Measurements from ENCODE around the gene PGBD1. TPM values are rescaled to one million over a fixed set of nuclear protein-coding genes. Genes with fewer than 3 reads are reported as not detected.

The PGBD1 gene
- 7.6 and 7.8 TPM in 2 replicates for total RNA-seq
- long read RNA-seq, transcript PGBD1-201 (7 exons, 3,100 nt) = major isoform, 26 of 68 reads
- long read RNA-seq, partial matches to known transcripts = 2 of 68 reads
- long read RNA-seq, other reads (novel, unspliced or antisense) = 40 of 68 reads

- H3K4me3 Mint-ChIP-seq (ENCODE audit: unreplicated experiment) = peak within 1 kb of the TSS; percentile 88
- peaks cover 15% of the 10 kb centered on the region for H3K4me1 Mint-ChIP-seq (ENCODE audit: unreplicated experiment)
- H3K36me3 Mint-ChIP-seq (ENCODE audit: unreplicated experiment) = peaks cover 28% of the 10 kb centered on the region
- peak within 1 kb of the TSS; percentile 68 for H3K27ac Mint-ChIP-seq (ENCODE audit: unreplicated experiment)
- TF ChIP-seq CTCF (IDR thresholded peaks at IDR 0.05) = no peak
- H3K9me3 Mint-ChIP-seq (ENCODE audit: unreplicated experiment) = peaks cover 10% of the 10 kb centered on the region
- H3K27me3 Mint-ChIP-seq (ENCODE audit: unreplicated experiment) = no peaks in the 10 kb centered on the region
- DNase-seq (ENCODE audit: extremely low spot score, unreplicated experiment) = peak; percentile 91
Measured at GRCh38 chr6:28281288-28282064, at the start of gene PGBD1. Gene PGBD1, plus strand, starts transcription at chr6:28281572. Its CDS starts 2,242 bp downstream, at chr6:28283814.

DNA sequence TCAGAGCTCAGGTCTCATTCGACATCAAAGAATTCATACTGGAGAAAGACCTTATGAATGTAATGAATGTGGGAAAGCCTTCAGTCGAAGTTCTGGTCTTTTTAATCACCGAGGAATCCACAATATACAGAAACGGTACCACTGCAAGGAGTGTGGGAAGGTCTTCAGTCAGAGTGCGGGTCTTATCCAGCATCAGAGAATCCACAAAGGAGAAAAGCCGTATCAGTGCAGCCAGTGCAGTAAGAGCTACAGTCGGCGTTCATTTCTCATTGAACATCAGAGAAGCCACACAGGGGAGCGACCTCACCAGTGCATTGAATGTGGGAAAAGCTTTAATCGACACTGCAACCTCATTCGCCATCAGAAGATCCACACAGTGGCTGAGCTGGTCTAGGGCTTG is 48.6 kb upstream of the PGBD1 start:
- Mint-ChIP-seq H3K4me1 (ENCODE audit: unreplicated experiment) (no peaks in the 10 kb centered on the region), H3K27me3 (ENCODE audit: unreplicated experiment) (no peaks in the 10 kb centered on the region), H3K4me3 (ENCODE audit: unreplicated experiment) (no peak overlapping the region), H3K9me3 (ENCODE audit: unreplicated experiment) (no peaks in the 10 kb centered on the region), H3K36me3 (ENCODE audit: unreplicated experiment) (peaks cover 55% of the 10 kb centered on the region), H3K27ac (ENCODE audit: unreplicated experiment) (no peak overlapping the region)
- no peak for TF ChIP-seq CTCF (IDR thresholded peaks at IDR 0.05)
- DNase-seq (ENCODE audit: extremely low spot score, unreplicated experiment) = no peak

DNA sequence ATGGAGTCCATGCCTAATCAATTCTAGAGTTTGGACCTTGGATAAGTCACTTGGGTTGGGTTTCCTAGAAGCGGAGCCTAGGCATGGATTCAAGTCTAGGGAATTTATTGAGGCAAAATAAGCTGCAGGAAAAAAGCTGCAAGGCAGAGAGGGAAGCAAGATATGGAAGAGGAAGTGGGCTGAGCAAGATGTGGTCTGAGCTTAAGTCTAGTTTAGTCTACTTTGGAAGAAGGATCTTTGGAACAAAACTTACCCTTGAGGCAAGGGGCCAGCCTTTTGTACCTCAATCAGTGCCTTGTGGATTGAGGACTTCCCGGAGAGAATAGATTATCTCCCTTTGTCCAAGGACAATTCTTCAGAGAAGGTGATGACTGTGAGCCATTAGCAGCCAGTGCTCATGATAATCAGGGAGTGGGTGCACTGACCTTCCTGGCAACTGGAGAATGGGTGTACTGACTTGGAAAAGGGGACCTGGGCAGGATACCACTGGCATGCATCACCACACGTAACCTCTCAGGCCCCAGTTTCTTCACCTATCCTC is 45.4 kb upstream of the PGBD1 start:
- H3K9me3 Mint-ChIP-seq (ENCODE audit: unreplicated experiment) = no peaks in the 10 kb centered on the region
- peaks cover 35% of the 10 kb centered on the region for H3K36me3 Mint-ChIP-seq (ENCODE audit: unreplicated experiment)

DNA sequence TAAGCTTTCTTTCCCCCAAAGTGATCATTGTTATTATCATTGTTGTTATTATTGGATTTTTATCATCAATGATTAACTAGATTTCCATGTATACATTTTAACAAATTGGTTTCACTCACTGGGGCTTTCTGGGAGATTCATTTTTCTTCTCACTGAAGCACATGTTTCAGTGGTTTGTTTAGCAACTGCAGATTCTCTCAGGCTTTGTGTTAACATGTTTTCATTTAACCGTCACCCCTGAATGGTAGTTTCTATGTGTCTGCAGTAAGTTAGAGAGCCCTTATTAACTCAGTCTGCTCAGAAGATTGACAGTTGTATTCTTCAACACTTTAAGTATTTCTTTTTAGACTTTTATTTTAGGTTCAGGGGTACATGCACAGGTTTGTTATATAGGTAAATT is 41.7 kb upstream of the PGBD1 start:
- Mint-ChIP-seq H3K4me1 (ENCODE audit: unreplicated experiment) (no peaks in the 10 kb centered on the region), H3K36me3 (ENCODE audit: unreplicated experiment) (peaks cover 23% of the 10 kb centered on the region), H3K9me3 (ENCODE audit: unreplicated experiment) (no peaks in the 10 kb centered on the region), H3K4me3 (ENCODE audit: unreplicated experiment) (no peak overlapping the region), H3K27ac (ENCODE audit: unreplicated experiment) (no peak overlapping the region), H3K27me3 (ENCODE audit: unreplicated experiment) (no peaks in the 10 kb centered on the region)
- DNase-seq (ENCODE audit: extremely low spot score, unreplicated experiment) = no peak
- TF ChIP-seq CTCF (IDR thresholded peaks at IDR 0.05) = no peak

More for the DNA sequence above, 45.4 kb upstream of the PGBD1 start:
- Mint-ChIP-seq H3K4me1 (ENCODE audit: unreplicated experiment) (no peaks in the 10 kb centered on the region), H3K27ac (ENCODE audit: unreplicated experiment) (no peak overlapping the region), H3K4me3 (ENCODE audit: unreplicated experiment) (no peak overlapping the region), H3K27me3 (ENCODE audit: unreplicated experiment) (no peaks in the 10 kb centered on the region)
- TF ChIP-seq CTCF (IDR thresholded peaks at IDR 0.05) = no peak
- DNase-seq (ENCODE audit: extremely low spot score, unreplicated experiment) = no peak

DNA sequence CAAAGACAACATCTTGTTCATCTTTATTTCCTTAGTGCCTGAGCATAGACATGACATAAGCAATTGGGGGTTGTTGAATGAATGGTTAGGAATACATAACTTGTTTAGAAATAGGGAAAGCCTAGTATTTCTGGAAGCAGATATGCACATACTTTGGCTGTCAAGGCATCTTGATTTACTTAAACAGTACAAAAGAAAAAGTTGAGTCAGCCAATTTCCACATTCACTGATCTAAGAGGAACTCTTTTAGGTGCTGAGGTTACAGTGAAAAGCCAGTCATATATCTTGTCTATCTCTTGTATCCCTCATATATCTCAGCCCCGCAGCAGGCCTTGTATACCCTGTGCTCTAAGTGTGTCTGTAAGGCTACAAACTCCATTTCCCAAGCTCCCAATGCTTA is 40.9 kb upstream of the PGBD1 start:
- Mint-ChIP-seq H3K9me3 (ENCODE audit: unreplicated experiment) (no peaks in the 10 kb centered on the region), H3K27ac (ENCODE audit: unreplicated experiment) (no peak overlapping the region), H3K4me3 (ENCODE audit: unreplicated experiment) (no peak overlapping the region), H3K36me3 (ENCODE audit: unreplicated experiment) (peaks cover 21% of the 10 kb centered on the region), H3K27me3 (ENCODE audit: unreplicated experiment) (no peaks in the 10 kb centered on the region), H3K4me1 (ENCODE audit: unreplicated experiment) (no peaks in the 10 kb centered on the region)
- TF ChIP-seq CTCF (IDR thresholded peaks at IDR 0.05) = no peak
- no peak for DNase-seq (ENCODE audit: extremely low spot score, unreplicated experiment)

Measured in osteocyte (in vitro differentiated cells).